Fibroblast of upper back skin (primary cell): Measurements from ENCODE around the gene OSM.

Experiments used
- DNase-seq: peaks from one replicate; pipeline ENCODE4 v3.0.0-alpha.2; 2013

Gene OSM

GRCh38 chr22:30266445-30267381, at the start of gene OSM:
Gene OSM, minus strand, starts transcription at chr22:30266851. Its CDS starts 52 bp downstream, at chr22:30266799.
- no peak for DNase-seq

- no peak for DNase-seq
Observed at GRCh38 chr22:30315962-30316576, 49.4 kb upstream of the OSM start.

- DNase-seq = no peak
Observed at GRCh38 chr22:30314915-30315314, 48.3 kb upstream of the OSM start.

- no peak for DNase-seq
Observed at GRCh38 chr22:30313527-30314363, 47.1 kb upstream of the OSM start.

DNA sequence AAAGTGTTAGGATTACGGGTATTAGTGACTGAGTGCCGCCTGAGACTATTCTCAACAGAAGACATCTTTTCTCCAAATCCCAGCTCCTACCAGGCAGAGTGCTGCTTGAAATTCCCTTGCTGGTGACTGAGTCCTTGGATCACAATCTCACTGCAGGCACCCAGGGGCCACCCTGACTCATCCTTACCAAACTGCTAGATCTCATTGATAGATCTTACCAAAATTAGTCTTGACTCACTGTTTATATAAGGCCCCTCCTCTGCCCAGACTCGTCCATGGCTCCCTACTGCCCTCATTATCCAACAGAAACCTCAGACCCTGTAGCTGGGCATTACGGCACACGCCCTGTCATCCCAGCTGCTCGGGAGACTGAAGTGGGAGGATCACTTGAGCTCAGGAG, 45.4 kb upstream of the OSM start:
- DNase-seq = peak; percentile 59

GRCh38 chr22:30310881-30311771, 44.5 kb upstream of the OSM start:
- peak; percentile 36 for DNase-seq

GRCh38 chr22:30309951-30310741, 43.5 kb upstream of the OSM start:
- DNase-seq = no peak

DNA sequence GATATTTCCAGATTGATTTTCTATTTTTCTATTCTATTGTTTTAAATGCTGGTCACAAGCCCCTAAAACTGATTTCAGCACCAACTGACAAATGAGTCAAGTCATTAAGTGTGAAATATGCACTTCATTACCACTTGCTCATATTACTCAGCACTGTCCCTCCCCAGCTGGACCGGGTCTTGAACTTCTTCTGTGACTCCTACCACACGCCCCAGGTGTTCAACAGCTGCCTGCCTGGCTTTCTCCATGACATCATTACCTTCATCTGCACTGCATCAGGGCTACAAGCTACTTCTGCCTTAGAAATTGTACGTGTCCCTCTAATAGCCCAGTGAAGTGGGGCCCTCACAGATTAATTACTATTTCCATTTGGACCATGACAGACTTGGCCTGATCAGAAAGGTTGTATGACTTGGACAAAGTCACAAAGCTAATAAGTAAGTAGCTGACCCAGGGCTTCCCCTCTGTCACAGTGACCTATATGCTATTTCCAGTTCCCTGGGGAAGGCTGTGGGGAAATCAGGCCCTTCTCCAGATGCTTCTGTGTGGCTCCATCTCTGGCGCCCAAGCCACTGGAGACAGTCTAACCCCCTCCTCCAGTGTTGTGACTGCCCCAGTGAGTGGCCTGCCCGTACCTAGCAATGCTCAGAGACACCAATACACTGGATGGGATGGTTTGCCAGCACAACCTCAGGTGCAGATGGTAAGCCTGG, 42.0 kb upstream of the OSM start:
- peak; percentile 59 for DNase-seq

- DNase-seq = no peak
Observed at GRCh38 chr22:30308093-30308492, 41.4 kb upstream of the OSM start.

DNA sequence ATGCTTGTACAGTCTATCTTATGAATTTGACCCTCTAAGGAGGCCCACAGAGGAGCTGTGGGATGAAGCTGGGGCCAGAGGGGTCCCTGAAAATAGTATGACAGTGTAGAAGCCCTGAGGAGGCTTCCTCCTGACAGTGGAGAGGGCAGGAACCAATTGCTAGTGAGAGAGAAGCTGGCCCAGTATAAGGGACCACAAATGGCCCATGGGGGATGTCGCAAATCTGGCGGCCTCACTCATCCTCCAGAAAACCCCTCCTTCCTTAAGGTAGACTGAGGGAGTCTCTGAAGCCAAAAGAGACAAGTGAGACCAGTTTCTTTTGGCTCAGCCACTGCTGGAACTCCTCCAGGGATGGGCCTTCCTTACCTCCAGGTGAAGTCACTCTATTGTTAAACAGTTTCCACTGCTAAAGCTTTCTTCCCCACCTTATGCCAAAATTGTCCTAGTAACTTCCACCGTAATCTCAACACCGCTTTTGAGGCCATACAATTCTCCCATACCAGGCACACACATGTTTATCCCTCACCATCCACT, 40.5 kb upstream of the OSM start:
- DNase-seq = no peak

GRCh38 chr22:30306627-30307011, 40.0 kb upstream of the OSM start:
- DNase-seq = no peak

DNA sequence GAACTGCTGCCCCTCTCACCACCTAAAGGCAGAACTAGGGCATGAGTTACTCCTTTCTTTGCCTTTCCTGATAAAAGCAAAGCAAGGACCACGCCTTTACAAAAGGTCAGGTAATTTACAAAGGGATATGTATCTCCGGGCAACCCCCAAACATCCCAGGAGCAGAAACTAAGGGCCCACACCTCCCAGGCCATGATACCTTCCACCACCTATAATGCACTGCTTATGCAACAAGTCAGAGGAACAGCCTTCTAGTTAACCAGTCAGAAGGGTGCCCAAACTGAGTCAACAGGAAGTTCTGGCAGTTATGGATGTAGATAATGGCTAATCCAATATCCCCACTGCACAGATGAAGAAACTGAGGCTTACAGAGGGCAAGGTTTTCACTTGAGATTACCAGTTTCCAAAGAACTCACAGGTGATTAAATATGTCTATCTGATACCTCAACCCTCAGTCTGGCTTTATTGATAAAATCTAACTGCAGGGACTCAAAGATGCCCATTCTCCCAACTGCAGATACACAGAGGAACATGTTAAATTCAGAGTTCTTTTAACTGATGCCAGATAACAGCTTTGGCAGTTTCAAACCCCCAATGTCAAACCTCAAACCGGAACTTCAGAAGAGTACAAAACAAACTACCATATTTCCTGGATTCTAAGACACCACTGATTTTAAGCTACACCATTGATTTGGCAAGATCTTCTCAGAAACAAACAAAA, 39.4 kb upstream of the OSM start:
- no peak for DNase-seq

- no peak for DNase-seq
Observed at GRCh38 chr22:30305519-30305905, 38.9 kb upstream of the OSM start.

DNA sequence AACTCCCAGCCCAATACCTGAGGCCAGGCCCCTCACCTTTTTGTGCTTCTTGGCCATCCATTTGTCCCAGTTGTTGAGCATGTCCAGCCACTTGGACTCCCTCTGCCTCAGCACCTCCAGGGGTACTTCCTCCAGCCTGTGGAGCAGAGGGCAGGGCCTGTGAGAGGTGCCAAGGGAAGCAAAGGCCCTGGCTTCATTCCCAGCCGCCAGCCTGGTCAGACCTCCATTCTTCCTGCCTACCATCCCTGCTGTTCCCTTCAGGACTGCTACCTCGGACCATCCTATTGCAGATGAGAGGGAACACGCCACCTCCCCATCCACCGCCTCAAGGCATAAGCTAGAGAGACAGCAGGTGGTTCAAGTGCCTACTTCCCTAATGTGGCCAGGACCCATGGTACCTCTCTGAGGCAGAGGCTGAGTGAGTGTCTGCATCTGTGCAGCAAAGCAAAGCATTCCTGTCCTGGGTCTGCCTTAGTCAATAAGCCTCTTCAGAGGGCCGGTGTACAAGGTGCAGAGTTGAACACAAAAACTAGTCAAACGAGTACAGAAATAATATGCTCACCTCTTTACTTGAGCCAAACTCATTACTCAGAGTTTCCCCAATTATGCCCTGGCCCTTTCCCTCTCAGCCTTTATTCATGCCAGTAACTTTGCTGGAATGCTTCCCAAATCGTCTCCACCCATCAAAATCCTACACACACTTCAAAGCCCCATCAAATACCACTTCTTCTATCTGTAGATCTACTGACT, 38.0 kb upstream of the OSM start:
- DNase-seq = no peak

- no peak for DNase-seq
Observed at GRCh38 chr22:30302810-30303138, 36.1 kb upstream of the OSM start.

GRCh38 chr22:30301995-30302809, 35.6 kb upstream of the OSM start:
- peak; percentile 82 for DNase-seq

DNA sequence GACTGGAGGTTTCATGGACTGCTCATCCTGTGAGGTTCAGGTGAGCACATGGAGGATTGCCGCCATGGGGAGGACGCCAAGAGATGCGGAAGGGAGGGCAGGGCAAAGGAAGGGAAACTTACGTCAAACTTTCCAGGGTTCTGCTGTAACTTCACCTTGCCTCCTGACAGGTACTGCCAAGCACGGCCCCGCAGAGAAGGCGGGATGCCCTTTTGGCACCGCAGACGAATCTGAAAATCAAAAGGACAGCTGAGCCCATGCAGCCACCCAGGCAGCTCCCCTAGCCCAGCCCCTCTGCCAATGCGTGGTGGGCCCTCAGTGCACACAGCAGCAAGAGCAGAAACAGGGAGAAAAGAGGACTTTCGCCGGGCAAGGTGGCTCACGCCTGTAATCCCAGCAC, 32.7 kb upstream of the OSM start:
- DNase-seq = no peak

GRCh38 chr22:30297991-30298701, 31.5 kb upstream of the OSM start:
- no peak for DNase-seq
